Measurements from ENCODE around the gene KRT72. TPM values are rescaled to one million over a fixed set of nuclear protein-coding genes. Genes with fewer than 3 reads are reported as not detected.
"Not testable (repeated sequence)": the region's sequence is repeated elsewhere in the genome, so short reads cannot be mapped to it uniquely, and the experiment has no call there.

The KRT72 gene
- total RNA-seq, 2 experiments from 2014 or later: not detected

DNA sequence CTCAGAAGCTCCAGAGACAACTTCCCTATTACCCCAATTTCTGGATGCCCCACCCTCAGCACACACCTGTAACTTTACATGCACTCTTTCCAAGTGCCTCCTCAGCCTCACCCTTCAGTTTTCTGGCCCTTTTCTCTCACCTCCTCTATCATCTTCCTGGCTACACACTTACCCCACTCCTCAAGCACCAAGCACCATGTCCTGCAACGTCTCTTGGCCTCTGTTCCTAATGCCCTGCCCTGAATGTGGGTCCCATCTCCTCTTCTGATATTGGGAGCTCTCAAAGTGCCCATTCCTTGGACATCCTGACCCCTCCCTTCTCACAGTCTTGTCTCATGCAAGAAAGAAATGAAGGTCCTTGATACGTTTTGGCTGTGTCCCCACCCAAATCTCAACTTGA is 1.2 kb downstream of the KRT72 start:
- CTCF ChIA-PET: no interaction called here
- peaks cover 2% of the 10 kb centered on the region for H3K4me1 Mint-ChIP-seq

DNA sequence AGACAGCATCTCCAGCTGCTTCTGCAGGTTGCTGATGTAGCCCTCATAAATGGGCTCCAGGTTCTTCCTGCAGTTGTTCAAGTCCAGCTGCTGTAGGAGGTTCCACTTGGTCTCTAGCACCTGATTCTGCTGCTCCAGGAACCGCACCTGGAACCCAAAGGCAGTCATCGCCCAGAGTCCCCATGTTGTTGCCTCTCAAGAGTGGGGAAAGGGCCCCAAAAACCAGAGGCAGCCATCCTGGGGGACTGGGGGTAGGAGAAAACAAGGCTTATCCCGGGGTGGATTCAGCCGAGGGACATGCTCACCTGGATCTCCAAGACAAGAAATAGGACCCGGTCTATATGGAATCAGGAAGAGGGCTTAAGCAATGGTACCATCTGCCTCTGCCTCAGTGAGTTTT is 2.3 kb downstream of the KRT72 start:
- no peak overlapping the region for H3K4me3 Mint-ChIP-seq
- H3K36me3 Mint-ChIP-seq (ENCODE audit: low read depth): no peaks in the 10 kb centered on the region
- H3K9me3 Mint-ChIP-seq: no peaks in the 10 kb centered on the region
- ChIA-PET POLR2A (no interaction called here), CTCF (no interaction called here)
- H3K4me1 Mint-ChIP-seq: no peaks in the 10 kb centered on the region
- H3K27me3 Mint-ChIP-seq: peaks cover 38% of the 10 kb centered on the region
- H3K27ac Mint-ChIP-seq: no peak overlapping the region
- DNase-seq: no peak

More for the DNA sequence above, 1.2 kb downstream of the KRT72 start:
- no peaks in the 10 kb centered on the region for H3K9me3 Mint-ChIP-seq
- POLR2A ChIA-PET: no interaction called here
- DNase-seq: no peak
- no peaks in the 10 kb centered on the region for H3K36me3 Mint-ChIP-seq (ENCODE audit: low read depth)
- H3K27me3 Mint-ChIP-seq: peaks cover 36% of the 10 kb centered on the region
- H3K4me3 Mint-ChIP-seq: no peak overlapping the region
- H3K27ac Mint-ChIP-seq: no peak overlapping the region

DNA sequence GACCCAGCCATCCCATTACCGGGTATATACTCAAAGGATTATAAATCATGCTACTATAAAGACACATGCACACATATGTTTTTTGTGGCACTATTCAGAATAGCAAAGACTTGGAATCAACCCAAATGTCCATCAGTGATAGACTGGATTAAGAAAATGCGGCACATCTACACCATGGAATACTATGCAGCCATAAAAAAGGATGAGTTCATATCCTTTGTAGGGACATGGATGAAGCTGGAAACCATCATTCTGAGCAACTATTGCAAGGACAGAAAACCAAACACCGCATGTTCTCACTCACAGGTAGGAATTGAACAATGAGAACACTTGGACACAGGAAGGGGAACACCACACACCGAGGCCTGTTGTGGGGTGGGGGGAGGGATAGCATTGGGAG is 7.0 kb downstream of the KRT72 start:
- DNase-seq; H3K27ac Mint-ChIP-seq; H3K9me3 Mint-ChIP-seq; H3K4me1 Mint-ChIP-seq; H3K36me3 Mint-ChIP-seq (ENCODE audit: low read depth); H3K4me3 Mint-ChIP-seq; POLR2A ChIA-PET: not testable (repeated sequence)
- CTCF ChIA-PET: interaction anchor here (1.4 kb wide), 2 partner anchors 12 to 286 kb away, joined by 4 to 5 read pairs; no protein-coding TSS in a partner anchor
- peaks cover 26% of the 10 kb centered on the region for H3K27me3 Mint-ChIP-seq

DNA sequence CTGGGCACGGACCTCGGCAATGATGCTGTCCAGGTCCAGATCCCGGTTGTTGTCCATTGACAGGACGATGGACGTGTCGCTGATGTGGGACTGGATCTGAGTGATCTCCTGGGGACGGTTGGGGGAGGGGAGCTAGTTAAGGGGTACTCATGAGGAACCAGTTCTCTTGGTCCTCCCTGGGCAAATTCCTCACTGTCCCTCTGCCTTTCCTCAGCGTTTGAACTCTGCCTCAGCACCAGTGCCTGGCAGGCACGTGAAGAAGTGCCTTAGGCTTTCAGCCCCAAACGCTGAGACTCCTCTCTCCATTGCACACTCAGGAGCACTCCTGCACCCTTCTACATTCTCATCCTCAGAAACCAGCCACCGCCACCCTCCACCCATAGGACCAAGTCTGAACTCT is 9.7 kb downstream of the KRT72 start:
- H3K27me3 Mint-ChIP-seq: peaks cover 11% of the 10 kb centered on the region
- no peak for DNase-seq
- no peaks in the 10 kb centered on the region for H3K9me3 Mint-ChIP-seq
- H3K4me3 Mint-ChIP-seq: no peak overlapping the region
- peaks cover 4% of the 10 kb centered on the region for H3K4me1 Mint-ChIP-seq
- CTCF ChIA-PET: no interaction called here
- POLR2A ChIA-PET: no interaction called here
- no peaks in the 10 kb centered on the region for H3K36me3 Mint-ChIP-seq (ENCODE audit: low read depth)
- H3K27ac Mint-ChIP-seq: no peak overlapping the region

DNA sequence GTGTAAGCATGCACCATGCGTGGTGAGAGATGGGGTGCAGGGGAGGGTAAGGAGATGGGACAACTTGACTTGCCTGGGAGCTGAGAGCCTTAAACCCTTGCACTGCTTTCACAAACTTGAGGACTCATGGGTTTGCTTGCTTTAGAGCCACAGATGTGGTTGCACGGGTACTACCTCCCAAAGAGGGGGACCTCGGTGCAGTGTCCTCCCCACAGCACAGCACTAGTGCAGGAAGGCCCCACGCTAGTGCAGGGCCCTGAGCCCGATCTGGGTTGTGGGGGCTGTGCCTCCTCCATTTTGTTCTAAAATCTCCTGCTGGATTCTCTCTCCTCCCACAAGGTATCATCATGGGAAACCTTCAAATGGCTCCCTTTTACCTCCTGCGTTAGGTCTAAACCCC is 11.2 kb downstream of the KRT72 start:
- CTCF ChIA-PET: interaction anchor here (1.2 to 1.7 kb wide), 2 partner anchors 281 to 290 kb away, joined by 6 read pairs; no protein-coding TSS in a partner anchor

DNA sequence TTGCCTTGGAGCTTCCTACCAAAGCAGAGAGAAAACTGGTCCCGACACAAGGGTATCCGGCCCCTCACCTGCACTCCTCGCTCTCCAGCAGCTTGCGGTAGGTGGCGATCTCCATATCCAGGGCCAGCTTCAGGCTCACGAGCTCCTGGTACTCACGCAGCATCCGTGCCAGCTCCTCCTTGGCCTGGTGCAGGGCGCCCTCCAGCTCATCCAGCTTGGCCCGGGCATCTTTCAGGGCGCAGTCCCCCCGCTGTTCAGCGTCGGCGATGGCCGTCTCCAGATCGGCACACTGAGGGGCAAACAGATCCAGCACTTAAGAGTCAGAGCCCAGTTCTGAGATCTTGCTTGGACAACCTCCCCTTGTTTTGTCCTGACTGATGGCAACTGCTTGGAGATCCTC is 13.7 kb downstream of the KRT72 start:
- Mint-ChIP-seq H3K27me3 (no peaks in the 10 kb centered on the region), H3K27ac (no peak overlapping the region), H3K4me1 (peaks cover 18% of the 10 kb centered on the region), H3K36me3 (ENCODE audit: low read depth) (no peaks in the 10 kb centered on the region), H3K9me3 (no peaks in the 10 kb centered on the region), H3K4me3 (no peak overlapping the region)
- DNase-seq: no peak
- ChIA-PET CTCF (interaction anchor here (0.7 to 11.7 kb wide), 3 partner anchors 286 to 292 kb away, joined by 3 to 134 read pairs (median 5); no protein-coding TSS in a partner anchor), POLR2A (no interaction called here)

More for the DNA sequence above, 11.2 kb downstream of the KRT72 start:
- Mint-ChIP-seq H3K27ac (no peak overlapping the region), H3K27me3 (peaks cover 7% of the 10 kb centered on the region), H3K4me3 (no peak overlapping the region), H3K9me3 (no peaks in the 10 kb centered on the region), H3K36me3 (ENCODE audit: low read depth) (no peaks in the 10 kb centered on the region), H3K4me1 (peaks cover 18% of the 10 kb centered on the region)
- no peak for DNase-seq
- POLR2A ChIA-PET: no interaction called here

DNA sequence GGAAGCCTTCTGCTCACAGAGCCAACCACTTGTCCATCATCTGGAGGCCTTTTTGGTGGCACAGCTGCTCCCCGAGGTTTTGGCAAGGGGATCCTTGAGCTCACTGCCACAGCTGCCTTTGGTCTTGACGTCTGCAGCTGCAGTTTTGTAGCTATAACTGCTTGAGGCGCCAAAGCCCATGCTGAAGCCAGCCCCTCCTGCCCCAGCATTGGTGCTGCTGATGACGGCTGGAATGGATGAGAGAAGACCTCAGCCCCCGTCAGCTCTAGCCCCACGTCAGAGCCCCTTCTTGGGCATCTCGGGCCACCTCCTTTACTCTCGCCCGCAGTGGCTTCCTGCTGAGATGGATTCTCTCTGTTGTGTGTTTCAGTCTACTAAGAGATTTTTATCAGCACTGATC is 15.3 kb downstream of the KRT72 start:
- H3K27me3 Mint-ChIP-seq: peaks cover 3% of the 10 kb centered on the region
- peaks cover 18% of the 10 kb centered on the region for H3K4me1 Mint-ChIP-seq
- H3K4me3 Mint-ChIP-seq: no peak overlapping the region
- peak; percentile 39 for DNase-seq
- no peaks in the 10 kb centered on the region for H3K9me3 Mint-ChIP-seq
- no peaks in the 10 kb centered on the region for H3K36me3 Mint-ChIP-seq (ENCODE audit: low read depth)
- CTCF ChIA-PET: interaction anchor here (0.6 to 11.7 kb wide), 12 partner anchors 16 to 429 kb away, joined by 3 to 134 read pairs (median 4); no protein-coding TSS in a partner anchor
- no peak overlapping the region for H3K27ac Mint-ChIP-seq
- POLR2A ChIA-PET: interaction anchor here (0.6 to 1.6 kb wide), 3 partner anchors 285 to 294 kb away, joined by 3 to 8 read pairs (median 5); no protein-coding TSS in a partner anchor

DNA sequence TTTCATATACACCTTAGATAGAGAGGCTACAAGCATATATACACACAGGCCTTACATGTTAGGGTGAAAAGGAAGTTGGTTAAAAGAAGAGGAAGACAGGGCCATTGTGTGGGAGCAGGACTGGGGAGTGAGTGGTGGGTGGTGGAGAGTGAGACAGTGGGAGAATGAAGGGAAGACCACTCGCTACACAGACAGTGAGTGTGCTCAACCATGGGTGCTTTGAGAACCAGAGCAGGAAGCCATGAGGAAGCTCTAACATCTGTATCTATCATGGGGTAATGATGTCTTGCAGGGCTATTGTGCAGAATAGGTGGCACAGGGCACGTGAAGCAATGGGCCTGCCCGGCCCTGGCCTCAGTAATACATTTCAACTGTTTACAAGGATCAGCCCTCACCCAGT is 16.2 kb downstream of the KRT72 start:
- no peaks in the 10 kb centered on the region for H3K9me3 Mint-ChIP-seq
- peaks cover 3% of the 10 kb centered on the region for H3K27me3 Mint-ChIP-seq
- H3K27ac Mint-ChIP-seq: no peak overlapping the region
- DNase-seq: no peak
- peaks cover 18% of the 10 kb centered on the region for H3K4me1 Mint-ChIP-seq
- ChIA-PET CTCF (interaction anchor here (0.8 to 11.7 kb wide), 9 partner anchors 15 to 428 kb away, joined by 3 to 134 read pairs (median 3); no protein-coding TSS in a partner anchor), POLR2A (interaction anchor here (1.6 kb wide), 1 partner anchor 295 kb away, joined by 8 read pairs; no protein-coding TSS in a partner anchor)
- no peak overlapping the region for H3K4me3 Mint-ChIP-seq
- no peaks in the 10 kb centered on the region for H3K36me3 Mint-ChIP-seq (ENCODE audit: low read depth)

DNA sequence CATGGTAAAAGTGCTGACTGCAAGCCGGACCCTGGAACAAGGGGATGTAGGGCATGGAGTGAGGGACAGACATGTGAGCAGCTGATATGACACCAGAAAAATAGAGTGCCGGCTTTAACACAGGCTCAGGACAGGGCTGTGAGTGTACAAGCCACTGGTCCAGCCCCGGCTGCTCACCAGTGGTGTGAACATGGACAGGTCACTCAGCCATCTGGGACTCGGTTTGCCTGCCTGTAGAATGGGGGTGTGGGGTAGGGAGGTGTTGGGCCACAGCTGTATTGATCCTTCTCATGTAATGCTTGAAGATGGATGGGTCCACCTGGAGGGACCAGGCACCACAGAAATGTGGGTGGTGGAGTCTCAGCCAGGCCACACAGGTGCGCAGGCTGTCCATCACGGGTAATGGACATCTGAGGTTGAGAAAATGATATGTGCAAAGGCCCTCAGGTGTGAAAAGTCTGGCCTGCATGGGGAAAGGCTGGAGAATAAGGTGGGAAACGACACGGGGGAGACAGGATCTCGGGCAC is 17.0 kb downstream of the KRT72 start:
- peaks cover 3% of the 10 kb centered on the region for H3K27me3 Mint-ChIP-seq
- no peaks in the 10 kb centered on the region for H3K36me3 Mint-ChIP-seq (ENCODE audit: low read depth)
- ChIA-PET POLR2A (interaction anchor here (1.5 kb wide), 1 partner anchor 289 kb away, joined by 4 read pairs; no protein-coding TSS in a partner anchor), CTCF (interaction anchor here (0.9 to 11.7 kb wide), 6 partner anchors 57 to 301 kb away, joined by 3 to 134 read pairs (median 7); no protein-coding TSS in a partner anchor)
- no peak overlapping the region for H3K27ac Mint-ChIP-seq
- H3K9me3 Mint-ChIP-seq: no peaks in the 10 kb centered on the region
- H3K4me1 Mint-ChIP-seq: peaks cover 18% of the 10 kb centered on the region
- no peak for DNase-seq
- H3K4me3 Mint-ChIP-seq: no peak overlapping the region

DNA sequence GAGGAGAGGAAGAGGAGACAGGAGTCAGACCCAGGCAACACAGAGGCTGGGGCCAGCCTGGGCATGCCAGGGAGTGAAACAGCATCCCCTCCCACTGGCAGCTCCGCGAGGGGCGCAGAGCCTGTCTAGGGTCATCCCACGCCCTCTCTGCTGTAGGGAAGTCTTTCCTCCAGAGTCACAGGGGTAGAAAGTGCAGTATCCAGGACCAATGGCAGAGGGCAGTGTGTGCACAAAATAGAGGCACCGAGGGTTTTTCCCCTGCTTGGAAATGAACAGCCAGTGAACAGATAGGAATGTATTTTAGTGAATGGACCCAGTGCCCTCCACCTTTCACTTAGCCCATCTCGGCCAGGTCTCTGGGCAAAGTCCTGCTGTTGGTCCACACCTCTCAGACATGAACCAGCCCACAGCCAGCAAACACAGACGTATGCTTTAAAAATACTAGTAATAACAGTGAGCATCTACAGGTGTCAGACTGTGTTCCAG is 18.2 kb downstream of the KRT72 start:
- POLR2A ChIA-PET: interaction anchor here (1.5 kb wide), 1 partner anchor 290 kb away, joined by 4 read pairs; no protein-coding TSS in a partner anchor
- Mint-ChIP-seq H3K9me3 (no peaks in the 10 kb centered on the region), H3K27me3 (peaks cover 3% of the 10 kb centered on the region)

DNA sequence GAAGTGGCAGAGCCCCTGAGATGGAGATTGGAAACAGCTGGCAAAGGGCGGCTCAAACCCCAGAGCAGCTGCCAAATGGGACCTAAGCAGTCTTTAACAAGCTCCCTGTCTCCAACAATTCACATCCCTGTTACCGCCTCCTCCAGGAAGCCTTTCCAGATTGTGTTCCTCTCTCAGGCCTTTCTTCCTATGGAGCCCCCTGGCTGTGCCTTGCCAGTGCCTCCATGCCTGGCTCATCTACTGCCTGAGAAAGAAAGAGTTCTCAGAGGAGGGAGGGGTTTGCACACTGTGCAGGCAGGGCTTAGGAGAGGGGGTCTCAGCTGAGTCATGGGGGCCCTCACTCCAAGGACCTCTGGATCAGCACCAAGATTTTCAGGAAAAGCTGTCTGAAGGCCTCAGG is 18.8 kb downstream of the KRT72 start:
- Mint-ChIP-seq H3K4me1 (peaks cover 18% of the 10 kb centered on the region), H3K36me3 (ENCODE audit: low read depth) (no peaks in the 10 kb centered on the region), H3K4me3 (no peak overlapping the region), H3K27me3 (peaks cover 3% of the 10 kb centered on the region), H3K9me3 (no peaks in the 10 kb centered on the region), H3K27ac (no peak overlapping the region)
- ChIA-PET POLR2A (no interaction called here), CTCF (interaction anchor here (0.7 to 11.7 kb wide), 9 partner anchors 12 to 303 kb away, joined by 3 to 134 read pairs (median 5); no protein-coding TSS in a partner anchor)
- no peak for DNase-seq

More for the DNA sequence above, 18.2 kb downstream of the KRT72 start:
- CTCF ChIA-PET: interaction anchor here (1.0 to 11.7 kb wide), 8 partner anchors 13 to 302 kb away, joined by 3 to 134 read pairs (median 4); no protein-coding TSS in a partner anchor
- Mint-ChIP-seq H3K36me3 (ENCODE audit: low read depth) (no peaks in the 10 kb centered on the region), H3K4me1 (peaks cover 18% of the 10 kb centered on the region), H3K4me3 (no peak overlapping the region), H3K27ac (no peak overlapping the region)
- peak; percentile 66 for DNase-seq

DNA sequence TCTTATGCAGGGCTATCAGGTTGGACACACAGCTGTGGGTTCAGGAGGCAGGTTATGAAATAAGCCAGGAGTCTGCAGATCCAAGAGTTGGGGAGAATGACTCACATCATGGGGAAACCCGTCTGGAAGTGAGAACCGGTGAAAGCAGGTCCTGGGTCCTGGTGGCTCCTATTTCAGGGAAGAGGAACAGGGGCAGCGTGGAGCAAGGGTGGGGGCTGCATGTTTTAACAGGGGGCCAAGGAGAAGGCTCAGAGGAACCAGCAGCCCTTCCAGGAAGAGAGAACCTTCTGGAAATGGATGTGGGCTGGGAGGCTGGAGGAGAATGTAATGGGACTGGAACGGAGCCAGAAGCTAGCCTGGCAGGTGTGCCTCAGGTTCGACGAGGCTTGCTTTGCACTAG is 19.8 kb downstream of the KRT72 start:
- H3K27ac Mint-ChIP-seq: no peak overlapping the region
- H3K4me3 Mint-ChIP-seq: no peak overlapping the region
- H3K36me3 Mint-ChIP-seq (ENCODE audit: low read depth): no peaks in the 10 kb centered on the region
- H3K27me3 Mint-ChIP-seq: peaks cover 5% of the 10 kb centered on the region
- H3K4me1 Mint-ChIP-seq: peaks cover 13% of the 10 kb centered on the region
- no peaks in the 10 kb centered on the region for H3K9me3 Mint-ChIP-seq
- DNase-seq: no peak
- POLR2A ChIA-PET: no interaction called here
- CTCF ChIA-PET: interaction anchor here (1.2 to 11.7 kb wide), 5 partner anchors 99 to 304 kb away, joined by 3 to 134 read pairs (median 8); no protein-coding TSS in a partner anchor

DNA sequence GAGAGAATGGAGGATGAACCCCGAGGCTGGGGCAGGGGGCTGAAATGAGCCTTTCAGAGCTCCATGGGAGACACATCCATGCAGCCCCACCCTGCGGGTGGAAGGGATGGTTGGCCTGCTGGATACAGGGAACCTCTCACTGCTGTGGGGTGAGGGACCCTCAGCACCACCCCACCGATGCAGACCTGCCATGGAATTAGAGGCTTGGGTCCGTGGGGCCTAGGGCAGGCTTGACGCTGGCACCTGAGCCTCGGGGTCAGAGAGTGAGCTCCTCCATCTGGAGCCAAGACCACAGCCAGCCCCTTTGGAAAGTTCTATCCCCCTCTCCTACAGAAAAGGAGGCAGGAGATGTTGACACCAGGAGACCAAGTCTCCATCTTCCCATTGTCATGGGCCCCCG is 20.2 kb downstream of the KRT72 start:
- no peak overlapping the region for H3K4me3 Mint-ChIP-seq
- ChIA-PET POLR2A (no interaction called here), CTCF (interaction anchor here (9.1 to 11.7 kb wide), 2 partner anchors 292 to 298 kb away, joined by 100 to 134 read pairs; no protein-coding TSS in a partner anchor)
- peaks cover 9% of the 10 kb centered on the region for H3K4me1 Mint-ChIP-seq
- no peak overlapping the region for H3K27ac Mint-ChIP-seq
- no peak for DNase-seq
- H3K36me3 Mint-ChIP-seq (ENCODE audit: low read depth): no peaks in the 10 kb centered on the region
- H3K9me3 Mint-ChIP-seq: no peaks in the 10 kb centered on the region
- H3K27me3 Mint-ChIP-seq: peaks cover 6% of the 10 kb centered on the region
